GM12878 (cell line): ENCODE data around the gene LUZP2. TPM values are rescaled to one million over a fixed set of nuclear protein-coding genes. Genes with fewer than 3 reads are reported as not detected.

Experiments
- ATAC-seq: fragments of 200-7000 bp; cut with Tn5 transposase; 3 replicates; pipeline ENCODE4 v1.9.1; 2020; ENCODE audit warnings: mild to moderate bottlenecking, moderate library complexity
- BruUV-seq: library from RNA; stranded (reverse); fragments of 400-500 nt; replicated peaks from 2 replicates; lab custom pipeline; 2021; lab: Mats Ljungman, UMichigan
- CTCF ChIA-PET: fragments of 300-600 bp; sonication (Branson Sonifier 250); formaldehyde crosslinking; extraction: SDS; loops from one replicate; lab custom pipeline; 2021; ENCODE audit warnings: inconsistent platforms; lab: Yijun Ruan, JAX
- POLR2A ChIA-PET: fragments of 350-600 bp; formaldehyde crosslinking; extraction: SDS; loops from one replicate; lab custom pipeline; 2021; ENCODE audit warnings: inconsistent platforms; lab: Charles Lee
- RAD21 ChIA-PET: fragments of 300-600 bp; sonication (Branson Sonifier 250); formaldehyde crosslinking; loops from one replicate; lab custom pipeline; 2023; ENCODE audit warnings: antibody characterized with exemption; ENCODE audit not compliant: unreplicated experiment; lab: Charles Lee
- SMC1A ChIA-PET: fragments of 300-600 bp; sonication (Branson Sonifier 250); formaldehyde crosslinking; loops from one replicate; lab custom pipeline; 2023; ENCODE audit not compliant: unreplicated experiment, uncharacterized antibody; lab: Charles Lee
- DNase-seq: peaks from one replicate; pipeline ENCODE4 v3.0.0-alpha.2; 2011; ENCODE audit warnings: low read depth, low spot score
- FAIRE-seq: peaks from 3 replicates; lab custom pipeline; 2011; peaks lifted over from hg19 to GRCh38; lab: Jason Lieb, UNC
- H2AFZ ChIP-seq: 2 replicates; pipeline ENCODE4 v1.6.0; 2011; ENCODE audit warnings: low read depth, low read length, control low read depth; ENCODE audit not compliant: control insufficient read depth
- H3K27ac ChIP-seq: 2 replicates; pipeline ENCODE4 v1.5.1; 2011; ENCODE audit warnings: control low read depth; ENCODE audit not compliant: control insufficient read depth, insufficient read depth
- H3K27me3 ChIP-seq, 2 experiments: replicated peaks in 1 of 2; 2 replicates each; pipeline versions ENCODE4 v1.6.0 to v1.6.1; 2011; ENCODE audit warnings: low read length in 1 of 2; ENCODE audit not compliant: control insufficient read depth in 2 of 2, insufficient read depth in 2 of 2
- H3K36me3 ChIP-seq, 2 experiments: 2 replicates each; pipeline ENCODE4 v1.5.1; 2011; ENCODE audit warnings: low read length in 1 of 2; ENCODE audit not compliant: control insufficient read depth in 2 of 2, insufficient read depth in 2 of 2
- H3K4me1 ChIP-seq: 2 replicates; pipeline ENCODE4 v1.6.1; 2011; ENCODE audit warnings: mild to moderate bottlenecking, low read length, moderate library complexity, mixed read lengths; ENCODE audit not compliant: control insufficient read depth, insufficient read depth
- H3K4me2 ChIP-seq: 2 replicates; pipeline ENCODE4 v1.6.0; 2011; ENCODE audit warnings: control low read depth; ENCODE audit not compliant: control insufficient read depth, insufficient read depth
- H3K4me3 ChIP-seq: fragments of 200-600 bp; sonication (generic); 2 replicates; pipeline ENCODE4 v1.5.1; 2016
- H3K79me2 ChIP-seq: 2 replicates; pipeline ENCODE4 v1.6.0; 2011; ENCODE audit warnings: low read length; ENCODE audit not compliant: control insufficient read depth, insufficient read depth
- H3K9ac ChIP-seq: 2 replicates; pipeline ENCODE4 v1.8.0; 2011; ENCODE audit warnings: low read length, control low read depth, mixed read lengths; ENCODE audit not compliant: control insufficient read depth, insufficient read depth
- H3K9me3 ChIP-seq: replicated peaks from 3 replicates; pipeline ENCODE4 v1.5.1; 2011; ENCODE audit warnings: mild to moderate bottlenecking, low read length; ENCODE audit not compliant: control insufficient read depth, insufficient read depth
- H4K20me1 ChIP-seq: 2 replicates; pipeline ENCODE4 v1.6.0; 2011; ENCODE audit not compliant: control insufficient read depth, insufficient read depth
- BCL11A ChIP-seq: IDR thresholded peaks from 2 replicates; pipeline ENCODE4 v1.6.1; 2011; ENCODE audit warnings: low read depth, low read length
- FOXM1 ChIP-seq: IDR thresholded peaks from 2 replicates; pipeline ENCODE4 v1.6.1; 2012; ENCODE audit warnings: low read depth, mild to moderate bottlenecking, inconsistent platforms, low read length, moderate library complexity
- IKZF2 ChIP-seq, 2 experiments: fragments of 450-650 bp; IDR thresholded peaks; 2 replicates each; pipeline ENCODE4 v1.6.1; 2017; ENCODE audit warnings: mild to moderate bottlenecking in 2 of 2, moderate library complexity in 2 of 2
- JUNB ChIP-seq: IDR thresholded peaks from 2 replicates; pipeline ENCODE4 v1.6.1; 2016; ENCODE audit warnings: antibody characterized with exemption, mild to moderate bottlenecking
- MTA2 ChIP-seq: fragments of 450-650 bp; IDR thresholded peaks from 2 replicates; pipeline ENCODE4 v1.6.1; 2016; ENCODE audit warnings: low read depth, mild to moderate bottlenecking, moderate library complexity
- MYB ChIP-seq: fragments of 150-350 bp; IDR thresholded peaks from 2 replicates; pipeline ENCODE4 v1.6.1; 2014; ENCODE audit warnings: mild to moderate bottlenecking, low read depth, low read length, borderline replicate concordance
- NFXL1 ChIP-seq: fragments of 450-650 bp; IDR thresholded peaks from 2 replicates; pipeline ENCODE4 v1.6.1; 2017; ENCODE audit warnings: antibody characterized with exemption, mild to moderate bottlenecking, borderline replicate concordance
- NFYA ChIP-seq: IDR thresholded peaks from 2 replicates; pipeline ENCODE4 v1.6.1; 2011; ENCODE audit warnings: low read depth, mild to moderate bottlenecking, low read length, improper control_type of control experiment, borderline replicate concordance
- NR2F1 ChIP-seq: fragments of 450-650 bp; conservative IDR thresholded peaks from 2 replicates; pipeline ENCODE4 v1.6.1; 2017; ENCODE audit warnings: mild to moderate bottlenecking
- POLR2A ChIP-seq: IDR thresholded peaks from 2 replicates; pipeline ENCODE4 v1.6.1; 2011; ENCODE audit warnings: low read depth, mild to moderate bottlenecking, low read length
- SMAD5 ChIP-seq: IDR thresholded peaks from 2 replicates; pipeline ENCODE4 v1.6.1; 2016; ENCODE audit warnings: antibody characterized with exemption, low read depth
- SMARCA5 ChIP-seq: fragments of 450-650 bp; IDR thresholded peaks from 2 replicates; pipeline ENCODE4 v1.6.1; 2017; ENCODE audit warnings: mild to moderate bottlenecking
- WGBS: methylation state at CpG from one replicate; pipeline ENCODE4 v1.1.6; 2016; ENCODE audit warnings: low lambda C conversion rate; ENCODE audit not compliant: insufficient replicate concordance, insufficient coverage; ENCODE audit errors: missing lambda C conversion rate; 5-methylcytosine and 5-hydroxymethylcytosine counted together
- in situ Hi-C: fragments of 300-500 bp; cut with MboI; formaldehyde crosslinking; loops from 9 replicates; pipeline ENCODE4 v1.14.3; 2018; ENCODE audit warnings: mixed read lengths
- intact Hi-C: fragments of 100-400 bp; cut with micrococcal nuclease; formaldehyde crosslinking; loops from one replicate; pipeline ENCODE4 v1.14.2; 2022; ENCODE audit not compliant: unreplicated experiment
- polyA plus RNA-seq, 11 experiments: library from polyadenylated mRNA; depleted of rRNA in 4 of 11; unstranded in 6 of 11; stranded (reverse) in 5 of 11; fragments of >200 nt; fragmentation: Nextera tagmentation in 4 of 11; fragmentation: Illumina TruSeq in 1 of 11; extraction: Ambion mirVana in 4 of 11; extraction: Trizol in 1 of 11; gene quantifications; 1 replicate in 1 of 11; 2 replicates in 10 of 11; pipeline versions ENCODE4 v1.2.1 to v1.2.3, GENCODE V29; 2011 to 2016; ENCODE audit warnings: inconsistent platforms in 2 of 11, missing spikeins in 2 of 11, low read depth in 1 of 11
- total RNA-seq, 4 experiments: library from RNA; depleted of rRNA in 3 of 4; stranded (reverse); fragments of >200 nt in 3 of 4; fragmentation: Illumina TruSeq in 1 of 4; extraction: Trizol in 1 of 4; gene quantifications; 2 replicates each; pipeline versions ENCODE4 v1.2.1 to v1.2.3, GENCODE V29; 2013 to 2021
- TF ChIP-seq, protein P1 (sequence below): fragments of 450-650 bp; IDR thresholded peaks from 2 replicates; pipeline ENCODE4 v1.6.1; 2018; ENCODE audit warnings: borderline replicate concordance, mild to moderate bottlenecking; ENCODE audit not compliant: partially characterized antibody

LUZP2 gene
- total and polyA plus RNA-seq, 10 of the 15 experiments (the other 5 are each of a cell fraction or from before 2014, with no cell fraction given) = not detected

DNA sequence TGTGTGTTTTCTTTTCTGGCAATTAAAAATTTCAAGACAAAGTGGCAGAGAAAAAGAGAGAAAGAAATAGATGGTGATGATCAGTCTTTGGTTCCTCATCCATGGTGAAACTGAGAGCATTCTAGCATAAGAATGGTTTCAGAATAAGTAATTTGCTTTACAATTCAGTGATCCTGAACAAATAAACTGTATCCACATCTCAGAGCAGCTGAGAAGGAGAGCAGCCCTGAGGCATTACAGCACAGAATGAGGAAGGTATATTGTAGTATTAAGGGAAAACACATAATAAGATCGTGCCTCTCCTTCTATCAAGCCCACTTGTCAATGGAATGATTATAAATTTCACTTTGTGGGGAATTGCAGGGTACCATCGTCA, 17.4 kb downstream of the LUZP2 start:
- no peak overlapping the region for H3K4me2 ChIP-seq
- 0% methylated on average over 2 of the region's 2 CpGs for WGBS
- H2AFZ ChIP-seq = no peak overlapping the region
- H3K9ac ChIP-seq = no peak overlapping the region
- H3K4me1 ChIP-seq = no peaks in the 10 kb centered on the region
- FAIRE-seq (no peak), ATAC-seq (peak; percentile 97), DNase-seq (no peak)
- in situ Hi-C loops = no loop called here
- CTCF ChIA-PET = interaction anchor here (0.7 kb wide), 1 partner anchor 1446 kb away, joined by 3 read pairs; no protein-coding TSS in a partner anchor
- H4K20me1 ChIP-seq = no peaks in the 10 kb centered on the region
- H3K79me2 ChIP-seq = no peaks in the 10 kb centered on the region
- H3K27ac ChIP-seq = no peak overlapping the region
- no peak overlapping the region for H3K4me3 ChIP-seq
- H3K9me3 ChIP-seq = no peaks in the 10 kb centered on the region
- H3K36me3 ChIP-seq = no peaks in the 10 kb centered on the region
- TF ChIP-seq BCL11A (no peak), MTA2 (0 out of 2 replicates have a peak, but pooled peaks have one; percentile 24), JUNB (peak; percentile 44; the same call in 1 of the 2 replicates), IKZF2 (IDR thresholded peaks at IDR 0.05) (peak in 1 of 2 experiments; percentile 15; a peak in 1 of 4 replicates), NR2F1 (peak; percentile 63)
- TF ChIP-seq, protein P1, sequence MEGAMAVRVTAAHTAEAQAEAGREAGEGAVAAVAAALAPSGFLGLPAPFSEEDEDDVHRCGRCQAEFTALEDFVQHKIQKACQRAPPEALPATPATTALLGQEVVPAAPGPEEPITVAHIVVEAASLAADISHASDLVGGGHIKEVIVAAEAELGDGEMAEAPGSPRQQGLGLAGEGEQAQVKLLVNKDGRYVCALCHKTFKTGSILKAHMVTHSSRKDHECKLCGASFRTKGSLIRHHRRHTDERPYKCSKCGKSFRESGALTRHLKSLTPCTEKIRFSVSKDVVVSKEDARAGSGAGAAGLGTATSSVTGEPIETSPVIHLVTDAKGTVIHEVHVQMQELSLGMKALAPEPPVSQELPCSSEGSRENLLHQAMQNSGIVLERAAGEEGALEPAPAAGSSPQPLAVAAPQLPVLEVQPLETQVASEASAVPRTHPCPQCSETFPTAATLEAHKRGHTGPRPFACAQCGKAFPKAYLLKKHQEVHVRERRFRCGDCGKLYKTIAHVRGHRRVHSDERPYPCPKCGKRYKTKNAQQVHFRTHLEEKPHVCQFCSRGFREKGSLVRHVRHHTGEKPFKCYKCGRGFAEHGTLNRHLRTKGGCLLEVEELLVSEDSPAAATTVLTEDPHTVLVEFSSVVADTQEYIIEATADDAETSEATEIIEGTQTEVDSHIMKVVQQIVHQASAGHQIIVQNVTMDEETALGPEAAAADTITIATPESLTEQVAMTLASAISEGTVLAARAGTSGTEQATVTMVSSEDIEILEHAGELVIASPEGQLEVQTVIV = no peak
- no peaks in the 10 kb centered on the region for H3K27me3 ChIP-seq
- no TSS peak for BruUV-seq
- POLR2A ChIA-PET = no interaction called here
- RAD21 ChIA-PET = no interaction called here
- SMC1A ChIA-PET = no interaction called here
- intact Hi-C loops = no loop called here

DNA sequence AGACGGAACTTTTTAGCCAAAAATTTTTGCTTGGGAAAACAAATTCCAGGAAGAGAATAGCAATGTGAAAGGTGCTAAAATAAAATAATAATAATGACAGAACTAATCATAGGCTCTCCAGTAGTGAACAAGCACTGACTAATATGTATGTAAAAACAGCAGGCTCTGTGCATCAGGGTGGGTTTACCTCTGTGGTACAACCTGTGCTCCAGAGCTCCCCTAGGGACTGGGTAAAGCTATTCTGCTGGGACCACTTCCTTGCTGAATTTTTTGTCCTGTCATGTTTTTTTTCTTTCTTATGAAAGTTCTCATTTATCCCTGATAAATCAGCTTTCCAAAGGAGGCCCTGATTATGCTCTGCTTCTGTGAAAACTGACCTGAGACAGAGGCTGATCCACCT, 18.8 kb downstream of the LUZP2 start:
- 100% methylated on average over 1 of the region's 1 CpG for WGBS
- H3K27ac ChIP-seq = no peak overlapping the region
- no peak overlapping the region for H2AFZ ChIP-seq
- no peaks in the 10 kb centered on the region for H3K27me3 ChIP-seq
- H3K9me3 ChIP-seq = no peaks in the 10 kb centered on the region
- SMC1A ChIA-PET = no interaction called here
- RAD21 ChIA-PET = no interaction called here
- CTCF ChIA-PET = no interaction called here
- in situ Hi-C loops = no loop called here
- H3K9ac ChIP-seq = no peak overlapping the region
- FAIRE-seq (no peak), DNase-seq (no peak), ATAC-seq (no peak)
- H3K79me2 ChIP-seq = no peaks in the 10 kb centered on the region
- BruUV-seq = no TSS peak
- H3K4me2 ChIP-seq = no peak overlapping the region
- no peaks in the 10 kb centered on the region for H3K36me3 ChIP-seq
- H3K4me1 ChIP-seq = no peaks in the 10 kb centered on the region
- intact Hi-C loops = no loop called here
- POLR2A ChIA-PET = no interaction called here
- H3K4me3 ChIP-seq = no peak overlapping the region
- H4K20me1 ChIP-seq = no peaks in the 10 kb centered on the region
- TF ChIP-seq NFXL1 (no peak), POLR2A (no peak), NFYA (no peak), MYB (no peak), FOXM1 (no peak), SMAD5 (no peak), SMARCA5 (no peak)
